Measurements from ENCODE around the gene TBC1D25.
A peak's percentile ranks its signal among the peaks of the same experiment; 100 is the strongest.
"Not testable (repeated sequence)": the region's sequence is repeated elsewhere in the genome, so short reads cannot be mapped to it uniquely, and the experiment has no call there.

The TBC1D25 gene

GRCh38 chrX:48515842-48516241 lies 23.7 kb upstream of the TBC1D25 start:
- no peak for DNase-seq

DNA sequence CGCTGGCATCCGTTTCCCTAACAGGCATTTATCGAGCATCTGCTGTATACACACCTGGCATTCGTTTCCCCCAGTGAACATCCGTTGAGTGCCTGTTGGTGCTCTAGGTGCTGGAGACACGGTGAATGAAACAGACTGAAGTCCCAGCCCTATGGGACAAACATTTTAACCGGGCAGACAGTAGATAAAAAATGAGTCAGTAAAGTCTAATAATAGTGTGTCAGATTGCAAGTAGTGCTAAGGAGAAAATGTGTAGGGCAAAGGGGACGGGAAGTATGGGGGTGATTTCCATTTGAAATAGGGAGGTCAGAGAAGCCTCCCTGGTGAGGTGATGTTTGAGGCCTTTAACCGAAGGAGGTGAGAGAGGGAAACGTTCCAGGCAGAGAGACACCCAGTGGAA lies 23.2 kb upstream of the TBC1D25 start:
- DNase-seq: no peak

DNA sequence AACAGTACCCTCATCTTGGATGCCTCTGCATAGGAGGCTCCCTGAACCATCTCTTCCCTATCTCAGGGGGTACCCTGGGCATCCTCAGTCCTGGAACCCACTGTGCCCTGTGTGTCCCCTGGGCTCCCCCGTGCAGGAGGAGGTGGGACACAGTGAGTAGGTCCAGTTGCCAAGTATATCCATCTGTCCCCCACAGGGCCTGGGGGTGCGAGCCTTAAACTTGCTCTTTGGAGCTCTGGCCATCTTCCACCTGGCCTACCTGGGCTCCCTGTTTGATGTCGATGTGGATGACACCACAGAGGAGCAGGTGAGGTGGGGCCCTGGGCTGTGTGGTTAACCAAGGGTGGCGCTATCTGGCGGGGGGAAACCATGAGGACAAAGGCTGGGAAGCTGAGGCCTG lies 22.5 kb upstream of the TBC1D25 start:
- DNase-seq: no peak

GRCh38 chrX:48519481-48519880 lies 20.0 kb upstream of the TBC1D25 start:
- peak; percentile 25 to 29 for DNase-seq

DNA sequence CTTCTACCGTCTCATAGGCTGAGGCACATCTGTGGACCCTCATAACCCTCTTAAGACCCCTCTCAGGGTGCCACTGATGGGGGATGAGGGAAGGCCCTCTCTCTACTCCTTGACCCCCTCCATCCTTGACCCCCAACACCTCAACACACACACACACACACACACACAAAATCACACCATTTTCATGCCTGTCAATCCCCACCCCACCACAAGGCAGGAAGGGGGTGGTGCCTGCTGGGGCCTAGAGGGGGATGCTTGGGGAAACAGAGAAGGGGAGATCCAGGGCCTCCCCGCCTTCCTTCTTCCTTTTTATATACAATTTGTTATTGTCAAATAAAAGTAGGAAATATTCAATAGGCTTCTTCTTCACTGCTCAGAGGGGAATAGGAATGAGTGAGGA lies 19.1 kb upstream of the TBC1D25 start:
- DNase-seq: no peak

GRCh38 chrX:48520976-48521352 lies 18.6 kb upstream of the TBC1D25 start:
- DNase-seq: no peak

DNA sequence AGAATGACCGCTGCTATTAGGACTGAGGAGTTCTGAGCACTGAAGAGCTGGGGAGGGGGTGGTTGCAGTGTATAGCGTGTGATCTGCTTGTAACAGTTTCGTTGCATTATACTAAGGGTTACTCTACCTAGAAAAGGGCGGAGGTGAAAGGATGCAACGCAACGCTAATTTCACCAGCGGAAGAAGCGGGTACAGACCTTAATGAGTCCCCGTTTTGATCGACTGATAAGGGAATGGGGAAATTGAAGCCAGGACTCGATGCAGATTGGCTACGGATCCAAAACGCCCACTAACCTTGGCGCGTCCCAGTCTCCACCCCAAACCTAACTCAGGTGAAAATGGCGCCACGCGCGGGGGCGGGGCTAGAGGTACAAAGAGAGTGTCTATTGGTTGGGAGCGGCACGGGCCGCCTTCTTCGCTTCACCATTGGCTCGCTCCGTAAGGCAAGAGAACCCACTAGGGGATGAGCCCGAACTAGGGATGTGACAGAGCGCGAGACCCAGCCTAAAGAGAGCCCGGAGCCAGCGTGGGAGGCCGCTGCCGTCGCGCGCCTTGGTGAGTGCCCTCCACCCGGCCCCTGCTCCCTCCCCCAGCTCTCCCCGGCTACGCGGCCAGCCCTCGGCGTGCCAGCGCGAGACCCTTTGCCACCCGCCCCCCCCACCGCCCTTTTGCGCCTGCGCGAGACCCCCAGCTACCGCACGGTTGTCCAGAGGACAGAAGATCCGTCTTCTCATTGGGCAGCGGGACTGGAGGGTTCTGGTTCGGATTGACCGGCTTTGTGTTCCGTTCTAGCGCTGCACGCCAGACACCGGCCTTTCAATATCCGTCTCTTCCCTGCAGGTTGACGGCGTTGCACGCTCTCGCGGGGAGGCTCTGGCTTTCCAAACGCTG lies 17.9 kb upstream of the TBC1D25 start, which contains the start of gene EBP:
Gene EBP, plus strand, starts transcription at position 456 of the 891 bp plus-strand sequence. CDS start 1,964 bp downstream, outside the sequence.
- peak; percentile 93 for DNase-seq

GRCh38 chrX:48522291-48522690 lies 17.2 kb upstream of the TBC1D25 start:
- no peak for DNase-seq

DNA sequence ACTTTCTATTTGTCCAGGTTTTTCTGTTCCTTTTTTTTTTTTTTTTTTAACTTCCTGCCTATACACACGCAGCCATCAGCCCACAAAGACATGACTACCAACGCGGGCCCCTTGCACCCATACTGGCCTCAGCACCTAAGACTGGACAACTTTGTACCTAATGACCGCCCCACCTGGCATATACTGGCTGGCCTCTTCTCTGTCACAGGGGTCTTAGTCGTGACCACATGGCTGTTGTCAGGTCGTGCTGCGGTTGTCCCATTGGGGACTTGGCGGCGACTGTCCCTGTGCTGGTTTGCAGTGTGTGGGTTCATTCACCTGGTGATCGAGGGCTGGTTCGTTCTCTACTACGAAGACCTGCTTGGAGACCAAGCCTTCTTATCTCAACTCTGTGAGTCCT lies 15.8 kb upstream of the TBC1D25 start:
- no peak for DNase-seq

GRCh38 chrX:48525853-48526252 lies 13.7 kb upstream of the TBC1D25 start:
- not testable (repeated sequence) for DNase-seq

- DNase-seq: no peak
Observed at GRCh38 chrX:48530736-48531135, 8.8 kb upstream of the TBC1D25 start.

DNA sequence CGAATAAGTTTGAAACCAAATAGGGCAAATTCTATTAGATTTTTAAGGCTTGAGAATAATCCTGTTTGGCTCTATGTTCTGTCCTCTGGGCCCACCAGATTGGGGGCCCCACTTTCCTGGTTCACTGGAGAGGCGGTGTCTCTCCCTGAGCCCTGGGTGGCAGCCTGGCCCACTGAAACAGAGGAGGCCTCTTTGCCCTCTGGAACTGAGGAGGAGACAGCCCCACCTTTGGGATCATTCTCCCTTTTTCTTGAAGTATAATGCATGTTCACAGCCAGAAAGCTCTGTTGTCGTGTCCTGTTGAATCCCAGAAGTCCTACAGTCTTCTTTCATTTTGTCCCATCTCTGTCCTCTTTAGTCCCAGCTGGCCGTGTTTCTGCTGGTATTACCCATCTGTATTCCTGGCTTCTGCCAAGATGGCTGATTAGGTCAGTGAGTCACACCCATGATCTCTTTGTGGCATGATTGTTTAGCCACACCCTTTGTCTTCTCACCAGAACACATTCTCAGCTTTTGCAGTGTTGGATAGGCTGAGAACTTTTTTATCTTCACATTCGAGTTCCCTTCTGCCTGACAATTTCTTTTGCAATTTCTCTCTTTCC lies 8.1 kb upstream of the TBC1D25 start:
- peak in 1 of 2 donors; percentile 23 for DNase-seq

- no peak for DNase-seq
Observed at GRCh38 chrX:48532161-48532560, 7.4 kb upstream of the TBC1D25 start.

DNA sequence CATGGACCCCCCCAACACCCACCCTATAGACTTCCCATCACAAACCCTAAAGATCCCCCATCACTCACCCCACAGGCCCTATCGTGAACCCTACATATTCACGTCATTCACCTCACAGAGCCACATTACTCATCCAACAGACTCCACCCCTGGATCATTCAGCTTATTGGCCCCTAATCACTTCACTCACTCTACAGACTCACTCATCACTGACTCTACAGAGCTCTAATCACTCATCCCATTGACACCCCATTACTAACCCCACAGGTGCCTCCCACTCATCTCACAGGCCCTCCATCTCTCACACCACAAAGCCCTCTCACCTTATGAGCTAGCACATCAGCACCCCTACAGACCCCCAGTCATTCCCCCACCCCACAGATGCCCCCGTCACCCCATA lies 6.3 kb upstream of the TBC1D25 start:
- DNase-seq: no peak

GRCh38 chrX:48538641-48539344 lies 721 bp upstream of the TBC1D25 start:
- DNase-seq: no peak

- DNase-seq: peak; percentile 58 to 74
Observed at GRCh38 chrX:48540028-48540375, 488 bp downstream of the TBC1D25 start.

GRCh38 chrX:48540480-48540879 lies 966 bp downstream of the TBC1D25 start:
- DNase-seq: no peak

DNA sequence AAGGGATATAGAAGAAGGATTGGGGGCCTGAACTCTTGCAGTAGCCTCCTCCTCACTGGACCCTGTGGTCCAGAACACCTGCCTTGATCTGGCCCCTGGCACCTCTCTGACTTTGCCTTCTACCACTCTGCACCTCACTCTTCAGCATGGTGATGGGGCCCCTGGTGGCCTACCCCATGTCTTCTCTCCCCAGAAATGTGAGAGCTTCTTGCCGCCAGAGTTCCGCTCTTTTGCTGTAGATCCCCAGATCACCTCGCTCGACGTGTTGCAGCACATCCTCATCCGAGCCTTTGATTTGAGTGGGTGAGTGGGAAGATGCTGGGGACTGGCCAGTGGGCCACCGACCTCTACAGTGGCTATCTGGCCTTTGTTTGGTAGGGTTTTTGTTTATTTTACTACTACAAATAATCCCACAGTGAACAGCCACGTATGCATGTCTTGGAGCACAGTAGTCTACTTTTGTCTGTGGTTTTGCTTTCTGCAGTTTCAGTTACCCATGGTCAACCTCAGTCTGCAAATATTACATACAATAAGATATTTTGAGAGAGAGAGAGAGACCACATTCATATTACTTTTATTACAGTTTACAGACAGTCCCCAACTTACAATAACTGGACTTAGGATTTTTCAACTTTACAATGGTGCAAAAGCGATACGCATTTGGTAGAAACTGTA lies 1.8 kb downstream of the TBC1D25 start:
- no peak for DNase-seq

DNA sequence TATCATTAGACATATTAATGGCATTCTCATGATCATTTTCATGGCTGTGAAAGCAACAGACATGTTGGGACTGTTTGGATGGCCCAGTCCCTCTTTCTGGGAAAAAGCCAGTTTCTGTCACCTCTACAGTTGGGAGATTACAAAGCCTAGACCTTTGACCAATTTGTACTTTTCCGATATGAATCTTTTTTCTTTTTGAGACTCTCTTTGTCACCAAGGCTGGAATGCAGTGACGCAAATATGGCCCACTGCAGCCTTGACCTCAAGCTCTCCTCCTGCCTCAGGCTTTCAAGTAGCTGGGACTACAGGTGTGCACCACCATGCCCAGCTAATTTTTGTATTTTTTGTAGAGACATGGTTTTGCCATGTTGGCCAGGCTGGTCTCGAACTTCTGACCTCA lies 9.4 kb downstream of the TBC1D25 start:
- no peak for DNase-seq

DNA sequence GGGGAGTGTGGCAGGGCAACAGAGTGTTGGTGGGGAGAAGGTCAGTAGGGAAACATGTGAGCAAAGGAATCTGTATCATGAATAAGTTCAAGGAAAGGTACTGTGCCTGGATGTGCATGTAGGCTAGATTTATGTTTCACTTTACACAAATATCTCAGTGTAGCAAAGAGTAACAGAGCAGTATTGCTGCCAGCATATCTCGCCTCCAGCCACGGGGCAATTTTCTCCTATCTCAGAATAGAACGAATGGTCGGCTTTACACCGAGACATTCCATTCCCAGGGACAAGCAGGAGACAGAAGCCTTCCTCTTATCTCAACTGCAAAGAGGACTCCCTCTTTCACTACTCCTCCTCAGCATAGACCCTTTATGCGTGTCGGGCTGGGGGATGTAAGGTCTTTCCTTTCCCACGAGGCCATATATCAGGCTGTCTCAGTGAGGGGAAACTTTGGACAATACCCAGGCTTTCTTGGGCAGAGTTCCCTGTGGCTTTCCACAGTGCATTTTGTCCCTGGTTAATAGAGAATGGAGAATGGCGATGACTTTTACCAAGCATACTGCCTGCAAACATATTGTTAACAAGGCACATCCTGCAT lies 16.3 kb downstream of the TBC1D25 start:
- not testable (repeated sequence) for DNase-seq

DNA sequence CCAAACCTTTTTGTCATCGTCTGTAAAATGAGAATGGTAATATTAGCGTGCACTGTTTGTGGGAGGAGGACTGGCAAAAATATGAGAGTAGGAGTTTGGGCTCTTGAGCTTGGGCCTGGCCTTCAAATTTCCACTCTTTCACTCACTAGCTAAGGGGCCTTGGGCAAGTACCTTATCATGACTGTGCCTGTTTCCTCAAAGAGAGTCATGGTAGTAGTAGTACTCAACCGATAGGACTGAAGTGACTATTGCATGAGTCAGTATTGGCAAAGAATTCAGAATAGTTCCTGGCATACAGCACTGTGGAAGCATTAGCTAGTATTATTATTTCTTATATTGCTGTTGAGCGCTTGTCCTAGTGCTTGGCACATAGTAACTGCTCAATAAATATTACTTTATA lies 18.8 kb downstream of the TBC1D25 start:
- DNase-seq: peak in 1 of 2 donors; percentile 0

DNA sequence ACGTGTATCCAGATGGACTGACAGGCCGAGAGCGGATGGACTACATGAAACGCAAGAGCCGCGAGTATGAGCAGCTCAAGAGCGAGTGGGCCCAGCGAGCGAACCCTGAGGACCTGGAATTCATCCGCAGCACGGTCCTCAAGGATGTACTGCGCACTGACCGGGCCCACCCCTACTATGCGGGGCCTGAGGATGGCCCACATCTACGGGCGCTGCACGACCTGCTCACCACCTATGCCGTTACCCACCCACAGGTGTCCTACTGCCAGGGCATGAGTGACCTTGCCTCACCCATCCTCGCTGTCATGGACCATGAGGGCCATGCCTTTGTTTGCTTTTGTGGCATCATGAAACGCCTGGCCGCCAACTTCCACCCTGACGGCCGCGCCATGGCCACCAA lies 20.1 kb downstream of the TBC1D25 start:
- DNase-seq: no peak

GRCh38 chrX:48560056-48560455 lies 20.5 kb downstream of the TBC1D25 start:
- DNase-seq: no peak

Data from inflammatory macrophage (primary cell).